HCT116 (cell line): ENCODE data around the gene NOL9. TPM values are rescaled to one million over a fixed set of nuclear protein-coding genes. Genes with fewer than 3 reads are reported as not detected.

Experiments
- ATAC-seq: fragments of 200-7000 bp; cut with Tn5 transposase; 2 replicates; pipeline ENCODE4 v1.9.1; 2020; ENCODE audit warnings: mild to moderate bottlenecking, moderate library complexity
- BruUV-seq: library from RNA; stranded (reverse); fragments of 400-500 nt; replicated peaks from 2 replicates; lab custom pipeline; 2021; lab: Mats Ljungman, UMichigan
- CTCF ChIA-PET: fragments of 300-600 bp; sonication (Branson Sonifier 250); formaldehyde crosslinking; loops from one replicate; lab custom pipeline; 2021; ENCODE audit warnings: antibody characterized with exemption; lab: Charles Lee
- POLR2A ChIA-PET: fragments of 300-600, 350-600 bp; sonication (Branson Sonifier 250); formaldehyde crosslinking; loops from one replicate; lab custom pipeline; 2021; ENCODE audit warnings: antibody characterized with exemption; lab: Charles Lee
- RAD21 ChIA-PET, 2 experiments: fragments of 300-600 bp; sonication (Branson Sonifier 250); formaldehyde crosslinking; loops; one replicate each; lab custom pipeline; 2023; ENCODE audit warnings: low total read pairs in 2 of 2; ENCODE audit not compliant: uncharacterized antibody in 2 of 2, unreplicated experiment in 2 of 2, low non-redundant PET in 1 of 2; lab: Charles Lee
- DNase-seq: peaks from one replicate; pipeline ENCODE4 v3.0.0-alpha.2; 2010; ENCODE audit warnings: low read depth, low spot score
- H2AFZ ChIP-seq: fragments of 200-600 bp; shearing (Covaris generic), sonication (generic); 2 replicates; pipeline ENCODE4 v1.6.1; 2017; ENCODE audit warnings: low read depth, mixed run types, mixed read lengths, antibody characterized with exemption, low read length; ENCODE audit not compliant: poor library complexity, severe bottlenecking
- H3K27ac ChIP-seq: 2 replicates; pipeline ENCODE4 v1.5.1; 2012; ENCODE audit warnings: low read depth, low read length
- H3K27me3 ChIP-seq: fragments of 200-600 bp; sonication (generic); 2 replicates; pipeline ENCODE4 v1.6.1; 2016; ENCODE audit warnings: mixed run types, low read length, mixed read lengths; ENCODE audit not compliant: insufficient read depth
- H3K36me3 ChIP-seq, 2 experiments: fragments of 200-500 bp in 1 of 2; fragments of 200-600 bp in 1 of 2; sonication (Bioruptor generic) in 1 of 2; sonication (generic) in 1 of 2; 2 replicates each; pipeline versions ENCODE4 v1.5.1 to v1.6.1; 2014 to 2016; ENCODE audit warnings: low read length in 2 of 2, inconsistent platforms in 1 of 2, mixed read lengths in 1 of 2, mixed run types in 1 of 2; ENCODE audit not compliant: insufficient read depth in 2 of 2, control insufficient read depth in 1 of 2
- H3K4me1 ChIP-seq, 2 experiments: fragments of 200-600 bp in 1 of 2; sonication (generic) in 1 of 2; 2 replicates each; pipeline versions ENCODE4 v1.5.1 to v1.6.1; 2012 to 2017; ENCODE audit warnings: low read length in 2 of 2, inconsistent platforms in 1 of 2, mild to moderate bottlenecking in 1 of 2, mixed read lengths in 1 of 2, mixed run types in 1 of 2, moderate library complexity in 1 of 2; ENCODE audit not compliant: insufficient read depth in 2 of 2, control insufficient read depth in 1 of 2
- H3K4me2 ChIP-seq: fragments of 200-600 bp; sonication (generic); 2 replicates; pipeline ENCODE4 v1.6.1; 2017; ENCODE audit warnings: mixed run types, low read length, mixed read lengths
- H3K4me3 ChIP-seq, 2 experiments: fragments of 200-600 bp in 1 of 2; sonication (generic) in 1 of 2; replicated peaks in 1 of 2; 2 replicates each; pipeline ENCODE4 v1.5.1; 2011 to 2016; ENCODE audit warnings: low read length in 2 of 2, control low read depth in 1 of 2, low read depth in 1 of 2, mild to moderate bottlenecking in 1 of 2, mixed read lengths in 1 of 2, mixed run types in 1 of 2
- H3K79me2 ChIP-seq: fragments of 200-600 bp; sonication (generic); 2 replicates; pipeline ENCODE4 v1.6.1; 2017; ENCODE audit warnings: mild to moderate bottlenecking, mixed run types, low read length, moderate library complexity, mixed read lengths; ENCODE audit not compliant: insufficient read depth
- H3K9ac ChIP-seq: fragments of 200-600 bp; sonication (generic); 2 replicates; pipeline ENCODE4 v1.6.1; 2016; ENCODE audit warnings: low read length, mixed read lengths
- H3K9me2 ChIP-seq: fragments of 200-600 bp; sonication (generic), shearing (Covaris generic); 2 replicates; pipeline ENCODE4 v1.6.1; 2017; ENCODE audit warnings: mixed run types, mild to moderate bottlenecking, moderate library complexity; ENCODE audit not compliant: insufficient read depth
- H3K9me3 ChIP-seq, 2 experiments: fragments of 200-500 bp in 1 of 2; fragments of 200-600 bp in 1 of 2; sonication (Bioruptor generic) in 1 of 2; sonication (generic) in 1 of 2; 2 replicates each; pipeline ENCODE4 v1.6.1; 2014 to 2017; ENCODE audit warnings: low read length in 2 of 2, mixed read lengths in 2 of 2, inconsistent platforms in 1 of 2, low read depth in 1 of 2, mild to moderate bottlenecking in 1 of 2, mixed run types in 1 of 2, moderate library complexity in 1 of 2; ENCODE audit not compliant: control insufficient read depth in 1 of 2, insufficient read depth in 1 of 2
- H4K20me1 ChIP-seq: fragments of 200-600 bp; sonication (generic), shearing (Covaris generic); 2 replicates; pipeline ENCODE4 v1.6.1; 2017; ENCODE audit warnings: mixed run types, mild to moderate bottlenecking, moderate library complexity; ENCODE audit not compliant: insufficient read depth
- CBX3 ChIP-seq: IDR thresholded peaks from 2 replicates; pipeline ENCODE4 v1.6.1; 2012; ENCODE audit warnings: low read depth
- CEBPB ChIP-seq: IDR thresholded peaks from 2 replicates; pipeline ENCODE4 v1.6.1; 2012; ENCODE audit warnings: low read depth
- CTCF ChIP-seq, 3 experiments: fragments of 200-600 bp in 1 of 3; sonication (generic) in 1 of 3; IDR thresholded peaks in 2 of 3; conservative IDR thresholded peaks in 1 of 3; 2 replicates each; pipeline ENCODE4 v1.5.1; 2012 to 2017; ENCODE audit warnings: low read depth in 2 of 3, low read length in 2 of 3, antibody characterized with exemption in 1 of 3, borderline replicate concordance in 1 of 3, control low read depth in 1 of 3, mild to moderate bottlenecking in 1 of 3, mixed read lengths in 1 of 3, mixed run types in 1 of 3, moderate library complexity in 1 of 3; ENCODE audit not compliant: insufficient read depth in 1 of 3
- EGR1 ChIP-seq: IDR thresholded peaks from 2 replicates; pipeline ENCODE4 v1.6.1; 2012; ENCODE audit warnings: low read depth
- ELF1 ChIP-seq: IDR thresholded peaks from 2 replicates; pipeline ENCODE4 v1.6.1; 2012; ENCODE audit warnings: low read depth, borderline replicate concordance
- EZH2 ChIP-seq: fragments of 200-600 bp; sonication (generic); IDR thresholded peaks from 2 replicates; pipeline ENCODE4 v1.6.1; 2017; ENCODE audit warnings: antibody characterized with exemption, mixed run types
- SP1 ChIP-seq: IDR thresholded peaks from 2 replicates; pipeline ENCODE4 v1.6.1; 2012; ENCODE audit warnings: low read depth
- SRF ChIP-seq: IDR thresholded peaks from 2 replicates; pipeline ENCODE4 v1.6.1; 2012; ENCODE audit warnings: low read depth
- ZBTB33 ChIP-seq: IDR thresholded peaks from 2 replicates; pipeline ENCODE4 v1.6.1; 2011; ENCODE audit warnings: mild to moderate bottlenecking, low read length, moderate library complexity; ENCODE audit not compliant: insufficient replicate concordance; ENCODE audit errors: extremely low read depth
- ZFX ChIP-seq: fragments of 450-650 bp; IDR thresholded peaks from 2 replicates; pipeline ENCODE4 v1.6.1; 2017
- intact Hi-C: fragments of 100-400 bp; cut with micrococcal nuclease; formaldehyde crosslinking; loops from 2 replicates; pipeline ENCODE4 v1.10.0; 2022
- total RNA-seq: library from RNA; stranded (reverse); gene quantifications from one replicate; pipeline ENCODE4 v1.2.1, GENCODE V29; 2021; ENCODE audit not compliant: unreplicated experiment
- TF ChIP-seq, protein P1 (sequence below): IDR thresholded peaks from 2 replicates; pipeline ENCODE4 v1.6.1; 2012
- TF ChIP-seq, protein P2 (sequence below): IDR thresholded peaks from 2 replicates; pipeline ENCODE4 v1.6.1; 2012

The NOL9 gene
- total RNA-seq, 1 experiment from 2014 or later = 46.4 TPM

DNA sequence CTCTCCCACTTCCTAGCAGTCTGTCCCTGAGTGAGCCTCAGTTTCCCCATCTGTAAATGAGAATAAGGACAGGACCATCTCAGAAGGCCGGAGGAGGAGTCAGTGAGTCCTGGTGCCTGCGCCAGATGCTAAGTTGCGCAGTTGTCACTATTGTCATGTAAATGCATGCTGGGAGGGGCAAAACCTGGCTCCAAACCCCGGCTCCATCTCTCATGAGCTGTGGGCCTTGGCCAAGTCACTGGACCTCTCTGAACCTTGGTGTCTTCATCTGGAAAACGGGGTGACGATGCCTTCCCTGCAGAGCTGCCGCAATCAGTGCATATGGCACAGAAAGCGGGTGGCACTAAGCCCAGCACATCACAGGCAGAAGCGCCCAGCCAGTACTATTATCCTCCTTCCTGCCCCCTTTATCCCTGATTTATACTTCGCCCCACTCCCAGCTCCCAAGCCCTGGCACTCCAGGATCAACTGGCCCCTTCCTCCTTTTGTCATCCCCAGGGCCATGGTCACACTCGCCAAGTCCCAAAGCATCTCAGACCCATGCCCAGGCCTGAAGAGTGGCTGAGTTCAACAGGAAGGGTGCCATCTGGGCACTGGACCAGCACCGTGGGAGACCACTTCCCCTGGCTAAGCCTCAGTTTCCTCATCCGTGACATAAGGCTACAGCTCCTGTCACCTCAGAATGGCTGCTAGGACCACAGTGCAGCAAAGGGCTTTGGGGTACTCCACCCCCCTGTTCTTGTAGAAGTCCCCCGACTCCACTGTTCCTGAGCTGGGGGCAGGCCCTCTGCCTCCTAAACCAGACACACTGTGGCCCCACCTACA, 58.6 kb downstream of the NOL9 start:
- Histone ChIP-seq H3K4me3 (peak overlapping the region; percentile 56 to 64), H3K9me2 (no peaks in the 10 kb centered on the region), H3K36me3 (no peaks in the 10 kb centered on the region), H4K20me1 (no peaks in the 10 kb centered on the region)
- no peak for TF ChIP-seq SRF
- no peak for TF ChIP-seq CTCF (IDR thresholded peaks at IDR 0.05 in 2 of 3, conservative IDR thresholded peaks at IDR 0.05 in 1 of 3; ENCODE audit: borderline replicate concordance in 1 of 3, insufficient read depth in 1 of 3, low read depth in 2 of 3, low read length in 2 of 3)
- TF ChIP-seq, all 23 proteins: peak for 0
- ChIA-PET POLR2A (no interaction called here), CTCF (no interaction called here), RAD21 (no interaction called here)
- intact Hi-C loops = no loop called here
- DNase-seq = no peak
- ATAC-seq = no peak
- Histone ChIP-seq H3K27me3 (no peaks in the 10 kb centered on the region), H3K4me2 (peak overlapping the region; percentile 91), H3K27ac (no peak overlapping the region), H3K9ac (peak overlapping the region; percentile 61; the same call in 1 of the 2 replicates), H3K4me1 (peaks cover 26 to 60% of the 10 kb centered on the region in 2 experiments), H2AFZ (no peak overlapping the region), H3K79me2 (no peaks in the 10 kb centered on the region), H3K9me3 (no peaks in the 10 kb centered on the region)
- no TSS peak for BruUV-seq

- no peaks in the 10 kb centered on the region for H4K20me1 ChIP-seq
- TF ChIP-seq EZH2 (no peak), SRF (no peak), ZFX (no peak), EGR1 (no peak), CBX3 (no peak), SP1 (no peak), ELF1 (no peak), CEBPB (no peak), ZBTB33 (no peak)
- TF ChIP-seq, protein P1, sequence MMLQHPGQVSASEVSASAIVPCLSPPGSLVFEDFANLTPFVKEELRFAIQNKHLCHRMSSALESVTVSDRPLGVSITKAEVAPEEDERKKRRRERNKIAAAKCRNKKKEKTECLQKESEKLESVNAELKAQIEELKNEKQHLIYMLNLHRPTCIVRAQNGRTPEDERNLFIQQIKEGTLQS = no peak
- TF ChIP-seq, protein P2, sequence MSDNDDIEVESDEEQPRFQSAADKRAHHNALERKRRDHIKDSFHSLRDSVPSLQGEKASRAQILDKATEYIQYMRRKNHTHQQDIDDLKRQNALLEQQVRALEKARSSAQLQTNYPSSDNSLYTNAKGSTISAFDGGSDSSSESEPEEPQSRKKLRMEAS = no peak
Measured at GRCh38 chr1:6495041-6495441, 59.3 kb downstream of the NOL9 start.

More at GRCh38 chr1:6495041-6495441, 59.3 kb downstream of the NOL9 start:
- ATAC-seq (no peak), DNase-seq (no peak)
- Histone ChIP-seq H3K27ac (no peak overlapping the region), H3K79me2 (no peaks in the 10 kb centered on the region; the same call in 1 of the 2 replicates), H3K9me3 (no peaks in the 10 kb centered on the region), H2AFZ (no peak overlapping the region), H3K9ac (no peak overlapping the region), H3K4me1 (peaks cover 26 to 60% of the 10 kb centered on the region in 2 experiments), H3K9me2 (no peaks in the 10 kb centered on the region), H3K36me3 (no peaks in the 10 kb centered on the region), H3K4me2 (0 out of 2 replicates have a peak overlapping the region, but pooled peaks have one; percentile 91), H3K27me3 (no peaks in the 10 kb centered on the region), H3K4me3 (no peak overlapping the region)
- POLR2A ChIA-PET = no interaction called here
- intact Hi-C loops = no loop called here
- BruUV-seq = no TSS peak
- CTCF ChIA-PET = no interaction called here
- RAD21 ChIA-PET = no interaction called here
